NCI-H748 treated with DMSO at 0.1 percent for 48 hours (cell line): ENCODE data around the gene PVALEF.

Source experiments
- DNase-seq: peaks from one replicate; lab custom pipeline; 2025; lab: John Stamatoyannopoulos, UW

The PVALEF gene

DNA sequence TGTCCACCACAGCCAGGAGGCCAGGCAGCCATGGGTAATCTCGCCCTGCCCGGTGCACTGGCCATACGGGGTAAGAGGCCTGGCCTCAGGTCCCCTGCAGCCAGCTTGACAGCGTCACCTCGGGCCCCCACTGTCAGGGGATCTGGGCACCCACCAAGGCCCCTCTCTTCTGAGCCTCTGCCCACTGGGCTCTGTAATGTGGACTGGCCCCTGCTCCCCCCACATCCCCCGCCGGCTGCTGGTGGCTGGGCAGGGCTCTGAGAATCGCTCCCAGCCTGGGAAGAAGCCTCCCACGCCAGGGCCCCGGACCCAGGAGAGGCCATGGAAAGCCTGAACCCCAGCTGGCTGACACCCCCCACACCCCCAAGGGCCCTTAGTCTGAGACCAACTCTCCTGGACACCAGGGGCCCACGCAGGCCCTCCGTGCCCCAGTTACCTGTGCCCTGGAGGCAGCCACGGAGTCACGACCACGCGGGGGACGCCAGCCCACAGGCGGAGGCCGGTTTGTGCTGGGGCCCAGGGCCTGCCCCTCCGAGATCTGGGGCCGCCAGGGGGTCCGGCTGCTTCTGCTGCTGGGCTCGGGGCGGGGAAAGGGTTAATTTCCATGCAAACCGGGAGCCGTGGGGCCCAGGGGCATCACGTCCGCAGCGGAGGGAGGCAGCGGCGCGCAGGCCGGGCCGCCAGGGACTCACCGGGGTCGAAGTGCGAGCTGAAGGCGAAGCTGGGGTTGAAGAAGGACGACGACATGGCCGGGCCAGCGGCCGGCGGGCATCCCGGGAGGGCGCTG is at the start of gene PVALEF:
TSS of gene PVALEF (plus strand) at position 262 of the 787 bp plus-strand sequence. CDS start 15,720 bp downstream, outside the sequence.
- no peak for DNase-seq

DNA sequence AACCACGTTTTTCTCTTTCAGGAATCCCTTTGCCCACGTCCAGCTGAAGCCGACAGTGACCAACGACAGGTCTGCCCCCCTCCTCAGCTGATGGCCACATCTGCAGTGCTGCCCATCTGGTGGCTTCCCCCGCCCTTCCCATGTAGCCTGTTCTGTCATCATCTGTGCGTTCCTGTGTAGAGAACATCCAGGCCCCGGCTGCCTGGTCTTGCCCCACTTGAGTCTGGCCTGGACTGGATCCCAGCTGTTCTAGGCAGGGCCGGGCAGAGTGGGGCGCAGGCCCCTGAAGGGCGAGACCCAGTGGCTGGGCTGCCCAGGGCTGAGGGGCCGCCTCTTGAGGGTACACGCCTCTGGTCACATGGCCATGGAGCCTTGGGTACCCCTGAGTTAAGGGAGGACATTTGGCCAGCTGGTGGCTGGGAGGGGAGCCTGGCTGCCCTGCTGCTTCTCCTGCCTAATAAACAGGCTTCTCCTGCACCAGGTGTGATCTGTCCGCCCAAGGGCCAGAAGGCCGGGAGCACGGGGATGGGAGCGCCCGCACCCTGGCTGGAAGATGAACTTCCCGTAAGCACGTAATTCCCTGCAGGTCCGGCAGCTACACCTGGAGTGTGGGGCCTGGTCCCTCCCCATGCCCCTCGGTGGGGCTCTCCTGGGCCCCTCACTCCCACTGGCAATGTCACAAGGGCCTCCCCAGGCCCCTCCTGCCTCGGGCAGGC is 49.4 kb upstream of the PVALEF start:
- DNase-seq: no peak

DNA sequence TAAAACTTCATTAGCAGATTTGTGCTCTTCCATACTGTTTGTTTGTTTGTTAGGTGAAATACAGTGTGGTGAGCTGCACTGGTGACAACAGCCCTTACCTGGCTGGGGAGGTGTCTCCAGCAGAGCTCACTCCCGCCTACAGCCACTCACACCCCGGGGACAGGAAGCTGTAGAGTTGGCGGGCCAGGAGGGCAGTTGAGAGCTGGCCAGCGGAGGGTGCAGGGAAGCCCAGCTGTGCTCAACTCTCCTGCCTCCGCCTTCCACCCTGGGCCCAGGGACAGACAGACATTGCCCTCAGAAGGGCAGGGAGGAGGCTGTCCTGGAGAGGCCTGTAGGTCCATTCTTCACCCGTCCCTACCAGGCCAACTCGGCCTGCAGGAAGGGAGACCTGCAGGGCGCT is 48.6 kb upstream of the PVALEF start:
- DNase-seq: no peak

GRCh38 chr17:81117672-81118198 is 47.6 kb upstream of the PVALEF start:
- no peak for DNase-seq

DNA sequence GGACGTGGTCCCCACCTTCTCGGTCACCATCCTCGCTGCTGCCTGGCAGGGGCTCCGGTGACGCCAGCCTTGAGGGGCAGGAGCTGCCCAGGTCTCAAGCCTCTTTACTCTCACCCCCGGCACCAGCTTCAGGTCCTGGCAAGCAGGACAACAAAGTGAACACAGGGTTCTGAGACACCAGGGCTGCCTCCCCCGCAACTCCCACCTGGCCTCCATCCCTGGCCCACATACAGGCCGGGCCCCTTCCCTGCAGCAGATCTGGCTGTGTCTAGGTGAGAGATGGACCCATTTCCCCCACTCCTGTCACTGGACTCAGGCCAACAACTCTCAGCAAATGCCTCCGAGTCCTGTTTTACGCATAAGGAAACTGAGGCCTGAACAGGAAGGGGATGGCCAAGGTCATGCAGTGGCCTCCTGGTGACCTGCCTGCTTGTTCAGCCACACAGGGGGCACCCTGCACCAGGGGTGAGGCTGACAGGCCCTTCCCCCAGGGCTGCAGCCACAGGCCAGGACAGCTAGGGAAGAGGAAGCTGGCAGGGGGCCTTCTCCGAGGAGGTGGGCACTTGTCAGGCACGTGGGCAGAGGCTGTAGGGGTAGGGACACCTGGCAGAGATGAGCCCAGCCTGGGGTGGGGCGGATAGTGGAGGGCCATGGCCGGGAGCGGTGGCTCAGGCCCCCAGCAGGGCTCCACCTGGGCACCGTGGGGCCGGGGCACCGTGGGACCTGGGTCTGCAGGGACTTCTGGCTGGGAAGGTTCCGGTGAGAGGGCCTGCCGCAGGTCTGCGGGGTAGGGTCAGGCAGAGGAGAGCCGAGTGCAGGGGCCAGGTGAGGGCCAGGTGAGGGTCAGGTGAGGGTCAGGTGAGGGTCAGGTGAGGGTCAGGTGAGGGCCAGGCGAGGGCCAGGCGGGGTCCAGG is 46.7 kb upstream of the PVALEF start:
- DNase-seq: no peak

- DNase-seq: no peak
These were observed 45.8 kb upstream of the PVALEF start for GRCh38 chr17:81119223-81120148.

GRCh38 chr17:81120149-81120484 is 45.2 kb upstream of the PVALEF start:
- DNase-seq: no peak

DNA sequence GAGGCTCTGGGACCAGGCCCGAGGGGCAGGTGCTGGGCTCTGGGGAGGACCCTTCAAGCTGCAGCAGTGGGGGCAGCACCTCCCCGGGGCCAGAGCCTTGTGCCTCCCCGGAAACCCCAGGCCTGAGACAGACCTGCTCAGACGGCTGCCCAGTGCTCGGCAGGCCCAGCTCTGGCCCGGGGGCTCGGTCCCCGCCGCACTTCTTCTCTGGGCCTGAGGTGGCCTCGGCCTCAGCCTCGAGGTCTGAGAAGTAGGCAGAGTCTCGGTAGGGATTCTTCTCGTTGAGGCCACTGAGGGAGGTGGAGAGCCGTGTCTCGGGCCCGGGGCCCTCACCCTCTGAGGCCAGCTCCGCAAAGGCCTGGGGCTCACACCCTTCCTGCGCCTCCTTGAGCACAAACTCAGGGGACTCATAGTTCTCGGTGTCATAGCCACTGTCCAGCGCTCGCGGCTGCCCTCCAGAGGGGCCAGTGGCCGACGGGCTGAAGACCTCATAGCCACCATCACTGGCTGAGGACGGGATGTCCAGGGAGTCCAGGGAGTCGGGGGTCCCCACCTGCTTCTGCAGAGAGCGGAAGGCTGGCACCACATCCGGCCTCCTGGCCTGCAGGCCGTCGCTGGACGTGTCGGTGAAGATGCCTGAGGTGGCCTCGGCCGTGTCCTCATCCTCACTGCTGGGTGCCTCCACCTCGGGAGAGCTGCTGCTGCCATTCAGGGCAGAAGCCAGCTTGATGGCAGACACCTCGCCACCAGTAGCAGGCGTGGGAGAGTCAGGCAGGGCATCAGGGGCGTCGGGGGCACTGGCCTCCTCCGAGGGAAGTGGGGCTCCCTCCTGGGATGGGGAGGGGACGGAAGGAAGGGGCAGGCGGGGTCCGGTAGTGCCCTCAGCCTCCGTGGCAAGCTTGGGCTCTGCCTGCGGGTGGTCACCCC is 44.3 kb upstream of the PVALEF start:
- DNase-seq: no peak

GRCh38 chr17:81121841-81122733 is 43.2 kb upstream of the PVALEF start:
- DNase-seq: no peak

DNA sequence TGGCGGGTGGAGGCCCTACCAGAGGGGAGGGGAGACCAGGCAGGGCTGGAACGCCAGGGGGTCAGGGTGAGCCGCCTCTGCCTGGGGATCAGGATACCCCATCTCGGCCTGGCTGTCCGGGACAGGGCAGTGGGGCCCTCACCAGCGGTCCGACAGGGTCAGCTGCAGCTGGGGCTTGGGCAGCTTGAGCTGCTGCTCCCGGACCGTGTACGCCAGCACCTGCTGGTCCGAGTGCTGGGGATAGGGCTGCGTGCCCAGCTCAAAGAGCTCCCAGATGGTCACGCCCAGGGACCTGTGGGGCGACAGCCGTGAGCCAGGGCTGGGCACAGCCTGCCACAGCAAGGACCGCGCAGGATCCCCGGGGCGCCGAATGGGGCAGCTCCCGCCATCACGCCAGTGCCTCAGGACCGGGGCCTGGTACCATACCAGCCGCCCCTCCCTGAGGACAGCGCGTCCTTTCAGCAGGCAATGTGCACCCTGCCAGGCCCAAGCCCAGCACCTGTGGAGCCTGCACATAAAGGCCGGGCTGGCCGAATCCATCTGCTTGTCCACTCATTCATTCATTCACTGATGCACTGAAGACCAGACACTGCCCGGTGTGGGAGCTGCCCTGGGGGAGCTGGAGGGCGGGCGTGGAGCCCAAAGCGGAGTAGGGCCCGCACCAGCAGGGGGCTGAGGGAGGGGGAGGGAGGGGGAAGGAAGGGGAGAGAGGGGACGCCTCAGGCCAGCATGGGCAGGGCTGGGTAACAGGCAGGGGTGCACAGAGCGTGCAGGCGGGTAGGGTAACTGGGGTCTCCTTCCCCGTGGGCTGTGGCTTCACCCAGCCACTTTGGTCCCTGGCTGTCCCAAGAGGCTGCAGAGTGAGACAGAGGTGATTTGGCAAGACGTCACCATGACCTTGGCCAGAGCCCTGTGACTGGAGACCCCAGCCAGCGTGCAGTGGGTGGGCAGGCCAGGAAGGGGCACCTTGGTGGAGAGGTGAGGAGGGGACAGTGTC is 42.0 kb upstream of the PVALEF start:
- DNase-seq: no peak

- no peak for DNase-seq
These were observed 40.9 kb upstream of the PVALEF start for GRCh38 chr17:81124377-81124776.

DNA sequence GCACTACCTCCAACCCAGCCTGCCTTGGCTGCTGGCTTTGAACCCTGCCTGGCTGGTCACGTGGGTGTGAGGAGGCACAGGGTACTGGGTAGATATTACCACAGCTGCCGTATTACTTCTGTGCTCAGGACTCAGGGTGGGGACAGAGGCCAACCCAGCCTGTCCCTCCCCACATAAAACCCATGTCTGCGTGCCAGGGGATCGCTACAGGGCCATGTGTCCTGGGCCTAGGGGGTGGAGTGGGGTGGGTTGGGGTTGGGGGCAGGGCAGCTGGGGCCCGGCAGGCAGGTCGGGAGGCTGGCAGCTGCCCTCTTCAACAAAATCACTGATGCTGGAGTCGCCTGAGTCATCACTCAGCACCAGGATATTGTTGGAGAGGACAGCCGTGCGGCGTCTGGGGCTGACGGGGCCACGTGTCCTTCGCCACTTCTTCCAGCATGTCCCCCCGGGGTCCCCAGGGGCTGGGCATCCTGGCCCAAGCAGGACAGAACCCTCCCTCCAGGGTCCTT is 39.7 kb upstream of the PVALEF start:
- no peak for DNase-seq

GRCh38 chr17:81126281-81127132 is 38.8 kb upstream of the PVALEF start:
- no peak for DNase-seq

- no peak for DNase-seq
These were observed 38.2 kb upstream of the PVALEF start for GRCh38 chr17:81127133-81127455.

GRCh38 chr17:81127526-81128177 is 37.7 kb upstream of the PVALEF start:
- no peak for DNase-seq

DNA sequence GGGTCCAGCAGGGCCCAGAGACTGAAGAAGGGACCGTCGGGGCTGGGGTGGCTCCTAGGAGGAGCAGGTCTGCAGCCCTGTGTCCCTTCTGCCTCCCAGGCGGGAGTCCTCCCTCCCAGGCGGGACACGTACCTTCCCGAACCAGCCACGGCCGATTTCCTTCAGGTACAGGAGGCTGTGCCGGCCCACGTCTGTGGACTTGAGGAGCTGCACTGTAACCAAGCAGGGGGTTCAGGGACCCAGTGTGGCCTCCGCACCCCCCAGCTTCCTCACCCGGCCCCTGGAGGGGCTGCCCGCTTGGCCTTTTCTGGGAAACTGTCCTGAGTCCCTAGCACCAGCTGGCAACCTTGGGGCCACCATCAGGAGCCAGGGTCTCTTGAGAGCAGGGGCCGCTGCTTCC is 37.0 kb upstream of the PVALEF start:
- no peak for DNase-seq
